Gastroesophageal sphincter (tissue), 4 donors: ENCODE data around the gene INPP5D. TPM values are rescaled to one million over a fixed set of nuclear protein-coding genes. Genes with fewer than 3 reads are reported as not detected.

Experiments
- ATAC-seq: fragments of 150-250 bp; one replicate; pipeline ENCODE4 v1.9.1; 2016; ENCODE audit warnings: mild to moderate bottlenecking, moderate library complexity
- H3K27ac ChIP-seq, 4 donors: fragments of 200-600 bp; sonication (generic) in 3 of 4; 1 replicate in 3 of 4; 2 replicates in 1 of 4; pipeline ENCODE4 v1.5.1; 2016 to 2019
- H3K27me3 ChIP-seq: fragments of 200-600 bp; sonication (generic); one replicate; pipeline ENCODE4 v1.5.1; 2019
- H3K36me3 ChIP-seq, 2 donors: fragments of 200-600 bp; sonication (generic); one replicate each; pipeline ENCODE4 v1.5.1; 2019; ENCODE audit warnings: control low read depth in 1 of 2
- H3K4me1 ChIP-seq, 3 donors: fragments of 200-600 bp; sonication (generic); 1 replicate in 2 of 3; 2 replicates in 1 of 3; pipeline ENCODE4 v1.5.1; 2016 to 2019; ENCODE audit warnings: control low read depth in 2 of 3
- H3K4me3 ChIP-seq, 2 donors: fragments of 200-600 bp; sonication (generic); one replicate each; pipeline ENCODE4 v1.5.1; 2019; ENCODE audit warnings: mild to moderate bottlenecking in 1 of 2, moderate library complexity in 1 of 2
- H3K9me3 ChIP-seq, 3 donors: fragments of 200-600 bp; sonication (generic); one replicate each; pipeline ENCODE4 v1.5.1; 2017 to 2019; ENCODE audit warnings: control low read depth in 2 of 3
- CTCF ChIP-seq, 4 experiments: fragments of 200-600 bp in 2 of 4; fragments of 450-650 bp in 2 of 4; sonication (generic) in 1 of 4; IDR thresholded peaks; one replicate each; pipeline ENCODE4 v1.5.1; 2017 to 2019; ENCODE audit warnings: antibody characterized with exemption in 4 of 4, mild to moderate bottlenecking in 2 of 4, moderate library complexity in 2 of 4
- EP300 ChIP-seq: sonication (generic); formaldehyde crosslinking; IDR thresholded peaks from one replicate; pipeline ENCODE4 v1.6.1; 2017; ENCODE audit warnings: antibody characterized with exemption, mild to moderate bottlenecking
- POLR2A ChIP-seq, 2 donors: fragments of 450-650 bp; IDR thresholded peaks; one replicate each; pipeline ENCODE4 v1.6.1; 2017; ENCODE audit warnings: antibody characterized with exemption in 2 of 2, mild to moderate bottlenecking in 2 of 2, moderate library complexity in 1 of 2
- POLR2AphosphoS5 ChIP-seq: sonication (generic); formaldehyde crosslinking; IDR thresholded peaks from one replicate; pipeline ENCODE4 v1.6.1; 2017; ENCODE audit warnings: antibody characterized with exemption
- WGBS, 2 donors: methylation state at CpG; one replicate each; pipeline ENCODE4 v1.1.5; 2018; ENCODE audit warnings: low coverage in 1 of 2; 5-methylcytosine and 5-hydroxymethylcytosine counted together
- total RNA-seq, 4 donors: library from RNA; depleted of rRNA; stranded (reverse); fragments of >200 nt; gene quantifications; one replicate each; pipeline ENCODE4 v1.1.0, GENCODE V29; 2016

The INPP5D gene
- total RNA-seq, 4 donors from 2014 or later: 6.5 to 12.4 (median 9.3) TPM

GRCh38 chr2:233112329-233112728 lies 52.2 kb downstream of the INPP5D start:
- Histone ChIP-seq H3K4me3 (no peak overlapping the region), H3K27ac (no peak overlapping the region), H3K27me3 (peaks cover 28% of the 10 kb centered on the region), H3K9me3 (no peaks in the 10 kb centered on the region), H3K36me3 (no peaks in the 10 kb centered on the region), H3K4me1 (no peaks in the 10 kb centered on the region)
- whole genome bisulfite sequencing, 2 donors: 90% methylated on average over 2 of the region's 4 CpGs; no CpG with 5 or more reads in 1 of the 2 donors
- TF ChIP-seq EP300 (no peak), CTCF (IDR thresholded peaks at IDR 0.05) (no peak), POLR2A (IDR thresholded peaks at IDR 0.05) (no peak), POLR2AphosphoS5 (no peak)
- ATAC-seq: no peak

GRCh38 chr2:233112776-233113452 lies 52.8 kb downstream of the INPP5D start:
- Histone ChIP-seq H3K27me3 (peaks cover 32% of the 10 kb centered on the region), H3K36me3 (no peaks in the 10 kb centered on the region), H3K4me3 (no peak overlapping the region), H3K9me3 (no peaks in the 10 kb centered on the region), H3K27ac (no peak overlapping the region), H3K4me1 (no peaks in the 10 kb centered on the region)
- 80 to 83% methylated on average over 2 to 4 of the region's 6 CpGs for WGBS, 2 donors
- no peak for ATAC-seq
- TF ChIP-seq POLR2A (IDR thresholded peaks at IDR 0.05): no peak
- TF ChIP-seq CTCF (IDR thresholded peaks at IDR 0.05): no peak
- no peak for TF ChIP-seq EP300
- TF ChIP-seq POLR2AphosphoS5: no peak

DNA sequence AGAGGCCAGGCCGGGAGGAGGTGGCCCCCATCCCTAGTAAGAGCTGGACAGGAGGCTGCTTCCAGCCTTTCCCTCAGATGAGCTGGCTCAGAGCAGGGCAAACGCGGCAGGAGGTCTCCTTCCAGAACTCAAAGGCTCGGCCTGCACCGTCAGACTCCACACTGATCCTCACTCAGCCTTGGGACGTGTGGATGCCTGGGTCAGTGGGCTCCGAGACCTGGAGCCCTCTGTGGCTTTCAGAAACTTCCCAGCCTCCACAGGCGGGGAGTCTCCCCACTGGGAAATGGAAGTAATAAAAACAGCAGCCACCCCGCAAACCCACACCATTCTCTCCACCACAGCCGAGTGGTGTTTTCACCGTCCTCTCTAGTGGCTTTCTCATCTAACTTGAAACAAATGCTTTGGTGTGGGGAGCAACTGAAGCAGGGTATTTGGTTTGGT lies 54.3 kb downstream of the INPP5D start:
- Histone ChIP-seq H3K27me3 (peaks cover 21% of the 10 kb centered on the region), H3K9me3 (no peaks in the 10 kb centered on the region), H3K4me1 (no peaks in the 10 kb centered on the region), H3K36me3 (no peaks in the 10 kb centered on the region), H3K27ac (no peak overlapping the region), H3K4me3 (no peak overlapping the region)
- TF ChIP-seq POLR2A (IDR thresholded peaks at IDR 0.05): no peak
- no peak for TF ChIP-seq POLR2AphosphoS5
- TF ChIP-seq EP300: no peak
- no peak for TF ChIP-seq CTCF (IDR thresholded peaks at IDR 0.05)
- ATAC-seq: no peak
- WGBS, 2 donors: 60 to 80% methylated on average over 1 to 2 of the region's 11 CpGs

GRCh38 chr2:233115121-233115520 lies 55.0 kb downstream of the INPP5D start:
- Histone ChIP-seq H3K27me3 (peaks cover 21% of the 10 kb centered on the region), H3K27ac (no peak overlapping the region), H3K36me3 (no peaks in the 10 kb centered on the region), H3K4me1 (no peaks in the 10 kb centered on the region), H3K4me3 (no peak overlapping the region), H3K9me3 (no peaks in the 10 kb centered on the region)
- no peak for TF ChIP-seq POLR2AphosphoS5
- no peak for TF ChIP-seq POLR2A (IDR thresholded peaks at IDR 0.05)
- TF ChIP-seq EP300: no peak
- TF ChIP-seq CTCF (IDR thresholded peaks at IDR 0.05): no peak
- no peak for ATAC-seq
- 75 to 83% methylated on average over 1 to 2 of the region's 7 CpGs for WGBS, 2 donors

DNA sequence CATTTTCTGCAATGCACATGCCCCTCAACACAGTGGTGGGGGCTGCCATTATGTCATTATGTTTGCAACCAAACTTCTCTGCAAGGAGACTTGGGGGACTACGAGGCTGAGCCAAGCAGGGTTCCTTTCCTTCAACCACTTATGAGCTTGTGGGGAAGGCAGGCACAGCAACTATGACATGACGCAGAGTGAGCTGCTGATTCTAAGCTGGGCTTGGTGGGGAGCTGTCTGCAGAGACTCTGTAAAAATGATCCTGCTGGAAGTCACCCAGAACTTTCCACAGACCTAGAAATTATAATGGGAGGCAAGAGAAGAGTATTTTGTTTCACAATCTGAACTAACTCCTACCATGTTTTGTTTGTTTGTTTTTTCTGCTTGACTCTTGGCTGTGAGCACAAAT lies 55.6 kb downstream of the INPP5D start:
- H3K4me1 ChIP-seq: no peaks in the 10 kb centered on the region
- peaks cover 21% of the 10 kb centered on the region for H3K27me3 ChIP-seq
- H3K27ac ChIP-seq: no peak overlapping the region
- H3K36me3 ChIP-seq: no peaks in the 10 kb centered on the region
- no peak for ATAC-seq
- no peak for TF ChIP-seq EP300
- no peak for TF ChIP-seq CTCF (IDR thresholded peaks at IDR 0.05)
- TF ChIP-seq POLR2AphosphoS5: no peak
- TF ChIP-seq POLR2A (IDR thresholded peaks at IDR 0.05): no peak
- H3K9me3 ChIP-seq: no peaks in the 10 kb centered on the region
- H3K4me3 ChIP-seq: no peak overlapping the region
- WGBS, 2 donors: 57% methylated on average over 1 of the region's 2 CpGs; no CpG with 5 or more reads in 1 of the 2 donors
